SK-N-SH (cell line): ENCODE results near the gene C9orf85. TPM values are rescaled to one million over a fixed set of nuclear protein-coding genes. Genes with fewer than 3 reads are reported as not detected.

Experiments used
- CTCF ChIA-PET: fragments of 300-600, 350-600 bp; formaldehyde crosslinking; extraction: SDS; loops from one replicate; lab custom pipeline; 2021; lab: Yijun Ruan, JAX
- POLR2A ChIA-PET: fragments of 350-600 bp; sonication (Branson Sonifier 250); formaldehyde crosslinking; extraction: SDS; loops from one replicate; lab custom pipeline; 2020; ENCODE audit warnings: antibody characterized with exemption, inconsistent platforms; lab: Yijun Ruan, JAX
- DNase-seq: peaks from one replicate; pipeline ENCODE4 v3.0.0; 2012
- H2AFZ ChIP-seq: fragments of 200-600 bp; sonication (generic); 2 replicates; pipeline ENCODE4 v1.8.1; 2016; ENCODE audit warnings: antibody characterized with exemption, mild to moderate bottlenecking, low read depth
- H3F3A ChIP-seq: fragments of 200-600 bp; sonication (generic); replicated peaks from 2 replicates; pipeline ENCODE3; 2016; ENCODE audit warnings: antibody characterized with exemption, mild to moderate bottlenecking; ENCODE audit not compliant: insufficient read depth
- H3K27ac ChIP-seq, 2 experiments: fragments of 200-500 bp in 1 of 2; fragments of 200-600 bp in 1 of 2; sonication (Bioruptor generic) in 1 of 2; sonication (generic), shearing (Covaris generic) in 1 of 2; 2 replicates each; pipeline versions ENCODE4 v1.5.1 to v1.6.1; 2014 to 2016; ENCODE audit warnings: low read depth in 2 of 2, inconsistent platforms in 1 of 2, low read length in 1 of 2, mild to moderate bottlenecking in 1 of 2, mixed read lengths in 1 of 2
- H3K27me3 ChIP-seq: fragments of 200-600 bp; sonication (generic), shearing (Covaris generic); 2 replicates; pipeline ENCODE4 v1.6.1; 2016; ENCODE audit warnings: mixed run types; ENCODE audit not compliant: insufficient read depth
- H3K36me3 ChIP-seq, 2 experiments: fragments of 200-500 bp in 1 of 2; fragments of 200-600 bp in 1 of 2; sonication (Bioruptor generic) in 1 of 2; sonication (generic) in 1 of 2; replicated peaks in 1 of 2; 2 replicates each; pipeline versions ENCODE3 to v1.5.1; 2014 to 2016; ENCODE audit warnings: low read length in 1 of 2, mild to moderate bottlenecking in 1 of 2; ENCODE audit not compliant: insufficient read depth in 2 of 2, control insufficient read depth in 1 of 2
- H3K4me1 ChIP-seq, 2 experiments: fragments of 200-500 bp in 1 of 2; fragments of 200-600 bp in 1 of 2; sonication (Bioruptor generic) in 1 of 2; sonication (generic), shearing (Covaris generic) in 1 of 2; 2 replicates each; pipeline versions ENCODE4 v1.5.1 to v1.6.1; 2014 to 2016; ENCODE audit warnings: low read depth in 1 of 2, low read length in 1 of 2, mixed run types in 1 of 2; ENCODE audit not compliant: insufficient read depth in 2 of 2, control insufficient read depth in 1 of 2
- H3K4me2 ChIP-seq: fragments of 200-600 bp; sonication (generic), shearing (Covaris generic); 2 replicates; pipeline ENCODE4 v1.6.1; 2017; ENCODE audit warnings: mixed run types
- H3K4me3 ChIP-seq, 2 experiments: fragments of 200-500 bp in 1 of 2; fragments of 200-600 bp in 1 of 2; sonication (Bioruptor generic) in 1 of 2; sonication (generic), shearing (Covaris generic) in 1 of 2; 2 replicates each; pipeline versions ENCODE4 v1.5.1 to v1.8.1; 2014 to 2016; ENCODE audit warnings: low read depth in 2 of 2, inconsistent platforms in 1 of 2, low read length in 1 of 2, mild to moderate bottlenecking in 1 of 2, mixed read lengths in 1 of 2, moderate library complexity in 1 of 2
- H3K79me2 ChIP-seq: fragments of 200-600 bp; sonication (generic); 2 replicates; pipeline ENCODE4 v1.8.1; 2017; ENCODE audit warnings: mild to moderate bottlenecking; ENCODE audit not compliant: insufficient read depth
- H3K9ac ChIP-seq: fragments of 200-600 bp; sonication (generic); 2 replicates; pipeline ENCODE4 v1.6.1; 2017; ENCODE audit warnings: mixed run types
- H3K9me2 ChIP-seq: fragments of 200-600 bp; sonication (generic); 2 replicates; pipeline ENCODE4 v1.6.1; 2017; ENCODE audit warnings: mixed run types
- H3K9me3 ChIP-seq: fragments of 200-600 bp; sonication (generic); 2 replicates; pipeline ENCODE4 v1.6.1; 2017; ENCODE audit warnings: mixed run types, mild to moderate bottlenecking, moderate library complexity
- H4K20me1 ChIP-seq: fragments of 200-600 bp; sonication (generic); 2 replicates; pipeline ENCODE4 v1.6.1; 2017; ENCODE audit warnings: mild to moderate bottlenecking, mixed run types; ENCODE audit not compliant: insufficient read depth
- EP300 ChIP-seq, 2 experiments: IDR thresholded peaks; 2 replicates each; pipeline versions ENCODE4 v1.4.0 to v1.6.1; 2012; ENCODE audit warnings: borderline replicate concordance in 1 of 2, low read depth in 1 of 2, low read length in 1 of 2
- FOSL2 ChIP-seq: IDR thresholded peaks from 2 replicates; pipeline ENCODE4 v1.4.0; 2012; ENCODE audit warnings: low read depth, mild to moderate bottlenecking, moderate library complexity, borderline replicate concordance
- GABPA ChIP-seq: IDR thresholded peaks from 2 replicates; pipeline ENCODE4 v1.4.0; 2012; ENCODE audit warnings: low read depth, mild to moderate bottlenecking
- GATA2 ChIP-seq: sonication (generic); formaldehyde crosslinking; IDR thresholded peaks from 2 replicates; pipeline ENCODE4 v1.5.0; 2020; ENCODE audit warnings: mild to moderate bottlenecking, missing genetic modification reagents
- RCOR1 ChIP-seq: fragments of 150-350 bp; IDR thresholded peaks from 2 replicates; pipeline ENCODE4 v1.6.1; 2017; ENCODE audit warnings: antibody characterized with exemption, low read length
- RXRA ChIP-seq: IDR thresholded peaks from 2 replicates; pipeline ENCODE4 v1.4.0; 2012; ENCODE audit warnings: low read depth, mild to moderate bottlenecking, borderline replicate concordance
- WGBS: methylation state at CpG from one replicate; pipeline ENCODE4 v1.1.6; 2017; ENCODE audit warnings: low lambda C conversion rate; 5-methylcytosine and 5-hydroxymethylcytosine counted together
- polyA plus RNA-seq, 3 experiments: library from polyadenylated mRNA; depleted of rRNA; stranded (reverse); fragments of >200 nt; gene quantifications; 2 replicates each; pipeline ENCODE4 v1.2.3, GENCODE V29; 2012
- TF ChIP-seq, protein P1 (sequence below): fragments of 200-600 bp; sonication (generic); IDR thresholded peaks from 2 replicates; pipeline ENCODE4 v1.6.1; 2017; ENCODE audit warnings: antibody characterized with exemption, mild to moderate bottlenecking, moderate library complexity

The C9orf85 gene
- polyA plus RNA-seq, 1 of the 3 experiments (the other 2 are of a cell fraction): 11.1 TPM

DNA sequence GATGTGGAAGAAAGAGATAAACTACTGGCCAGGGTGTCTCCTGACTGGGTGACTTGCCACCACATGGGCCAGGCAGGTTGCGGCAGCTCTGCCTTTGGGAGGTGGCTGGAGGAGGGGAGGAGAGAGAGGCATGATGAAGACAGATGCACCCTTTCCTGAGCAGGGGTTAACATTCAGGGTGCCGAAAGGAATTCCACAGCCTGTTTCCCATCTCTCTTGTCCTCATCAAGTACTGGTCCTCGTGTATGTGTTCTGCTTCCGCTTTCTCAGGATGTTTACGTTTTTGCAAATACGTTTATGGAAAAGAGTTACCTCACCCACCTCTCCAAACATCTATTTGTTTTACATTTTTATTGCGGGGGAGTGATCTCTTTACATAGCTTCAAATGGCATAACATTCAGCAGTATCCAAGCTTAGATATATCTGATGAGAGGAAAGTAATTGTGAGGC lies 73.4 kb downstream of the C9orf85 start (continued):
- TF ChIP-seq GABPA (no peak), RXRA (no peak), GATA2 (CRISPR knock-in tag) (no peak)

DNA sequence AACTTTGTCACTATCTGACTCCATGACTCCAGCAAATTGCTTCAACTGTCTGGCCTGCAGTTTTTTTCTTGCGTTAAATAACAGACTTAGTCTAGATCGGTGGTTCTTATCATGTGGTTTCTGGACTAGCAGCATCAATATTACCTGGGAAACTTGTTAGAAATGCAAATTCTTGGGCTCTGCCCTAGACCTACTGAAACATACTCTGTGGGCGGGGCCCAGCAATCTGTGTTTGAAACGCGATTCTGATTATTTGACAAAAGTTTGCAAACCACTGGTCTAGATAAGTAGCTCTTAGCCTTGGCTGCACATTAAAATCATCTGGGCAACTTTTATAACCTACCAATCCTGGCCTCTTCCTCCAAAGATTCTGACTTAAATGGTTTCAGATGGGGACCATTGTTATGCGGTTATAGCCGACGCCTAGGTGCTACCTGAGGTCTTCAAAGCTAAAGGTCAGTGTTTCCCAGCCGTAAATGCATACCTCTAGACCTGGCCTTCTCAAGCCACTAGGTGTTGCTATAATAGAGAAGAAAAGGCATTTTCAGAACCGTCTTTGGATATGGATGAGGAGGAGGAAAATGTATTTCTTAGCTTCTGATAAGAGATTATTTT lies 74.0 kb downstream of the C9orf85 start:
- Histone ChIP-seq H3F3A (no peaks in the 10 kb centered on the region), H3K27ac (no peak overlapping the region), H3K4me2 (no peak overlapping the region), H3K9me3 (no peaks in the 10 kb centered on the region), H4K20me1 (no peaks in the 10 kb centered on the region), H3K4me3 (no peak overlapping the region), H3K9ac (no peak overlapping the region), H2AFZ (no peak overlapping the region), H3K27me3 (no peaks in the 10 kb centered on the region), H3K9me2 (no peaks in the 10 kb centered on the region), H3K36me3 (peaks cover 0 to 5% of the 10 kb centered on the region in 2 experiments), H3K79me2 (no peaks in the 10 kb centered on the region), H3K4me1 (no peaks in the 10 kb centered on the region; a peak in 1 of 4 replicates)
- 94% methylated on average over 10 of the region's 10 CpGs for WGBS
- no peak for DNase-seq
- TF ChIP-seq, protein P1, sequence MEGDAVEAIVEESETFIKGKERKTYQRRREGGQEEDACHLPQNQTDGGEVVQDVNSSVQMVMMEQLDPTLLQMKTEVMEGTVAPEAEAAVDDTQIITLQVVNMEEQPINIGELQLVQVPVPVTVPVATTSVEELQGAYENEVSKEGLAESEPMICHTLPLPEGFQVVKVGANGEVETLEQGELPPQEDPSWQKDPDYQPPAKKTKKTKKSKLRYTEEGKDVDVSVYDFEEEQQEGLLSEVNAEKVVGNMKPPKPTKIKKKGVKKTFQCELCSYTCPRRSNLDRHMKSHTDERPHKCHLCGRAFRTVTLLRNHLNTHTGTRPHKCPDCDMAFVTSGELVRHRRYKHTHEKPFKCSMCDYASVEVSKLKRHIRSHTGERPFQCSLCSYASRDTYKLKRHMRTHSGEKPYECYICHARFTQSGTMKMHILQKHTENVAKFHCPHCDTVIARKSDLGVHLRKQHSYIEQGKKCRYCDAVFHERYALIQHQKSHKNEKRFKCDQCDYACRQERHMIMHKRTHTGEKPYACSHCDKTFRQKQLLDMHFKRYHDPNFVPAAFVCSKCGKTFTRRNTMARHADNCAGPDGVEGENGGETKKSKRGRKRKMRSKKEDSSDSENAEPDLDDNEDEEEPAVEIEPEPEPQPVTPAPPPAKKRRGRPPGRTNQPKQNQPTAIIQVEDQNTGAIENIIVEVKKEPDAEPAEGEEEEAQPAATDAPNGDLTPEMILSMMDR: no peak
- TF ChIP-seq EP300 (IDR thresholded peaks at IDR 0.05; ENCODE audit: borderline replicate concordance in 1 of 2, low read depth in 1 of 2, low read length in 1 of 2): no peak
- no peak for TF ChIP-seq FOSL2
- ChIA-PET POLR2A (no interaction called here), CTCF (interaction anchor here (1.6 kb wide), 1 partner anchor 179 kb away, joined by 3 read pairs; no protein-coding TSS in a partner anchor)

DNA sequence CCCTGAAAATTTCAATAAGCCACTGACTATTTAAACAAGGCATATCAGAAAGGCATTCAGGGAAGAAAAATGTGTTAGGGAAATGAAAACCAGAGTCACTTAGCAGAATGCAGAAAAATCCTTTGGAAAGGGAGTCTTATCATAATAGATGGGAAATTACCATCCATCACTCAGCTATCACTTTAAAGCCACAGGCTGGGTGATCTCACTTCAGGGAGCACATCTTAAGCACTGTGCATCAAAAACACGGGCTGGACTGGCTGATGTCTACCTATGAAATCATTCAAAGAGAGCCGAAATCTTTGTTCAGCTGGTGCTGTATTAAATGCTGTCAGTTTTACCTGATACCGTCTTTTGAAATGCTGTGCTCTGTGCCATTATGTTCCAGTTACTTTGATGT lies 75.5 kb downstream of the C9orf85 start:
- Histone ChIP-seq H3K27me3 (no peaks in the 10 kb centered on the region), H3K4me1 (no peaks in the 10 kb centered on the region; a peak in 1 of 4 replicates), H3F3A (no peaks in the 10 kb centered on the region), H3K79me2 (no peaks in the 10 kb centered on the region), H3K9me2 (no peaks in the 10 kb centered on the region), H3K27ac (no peak overlapping the region), H4K20me1 (no peaks in the 10 kb centered on the region), H3K9me3 (no peaks in the 10 kb centered on the region), H2AFZ (no peak overlapping the region), H3K9ac (no peak overlapping the region), H3K4me2 (no peak overlapping the region), H3K36me3 (peaks cover 0 to 5% of the 10 kb centered on the region in 2 experiments), H3K4me3 (no peak overlapping the region)
- WGBS: 60% methylated on average over 3 of the region's 3 CpGs
- TF ChIP-seq RCOR1: no peak
- TF ChIP-seq GATA2 (CRISPR knock-in tag): no peak
- DNase-seq: peak; percentile 38
- CTCF ChIA-PET: no interaction called here
- POLR2A ChIA-PET: no interaction called here
